GOT3 (cell line): ENCODE results near the gene WNT5A.
"Not testable (repeated sequence)": the region's sequence is repeated elsewhere in the genome, so short reads cannot be mapped to it uniquely, and the experiment has no call there.

ENCODE experiments used
- DNase-seq: peaks from one replicate; lab custom pipeline; 2025; ENCODE audit warnings: mixed read lengths; lab: John Stamatoyannopoulos, UW

The WNT5A gene

DNA sequence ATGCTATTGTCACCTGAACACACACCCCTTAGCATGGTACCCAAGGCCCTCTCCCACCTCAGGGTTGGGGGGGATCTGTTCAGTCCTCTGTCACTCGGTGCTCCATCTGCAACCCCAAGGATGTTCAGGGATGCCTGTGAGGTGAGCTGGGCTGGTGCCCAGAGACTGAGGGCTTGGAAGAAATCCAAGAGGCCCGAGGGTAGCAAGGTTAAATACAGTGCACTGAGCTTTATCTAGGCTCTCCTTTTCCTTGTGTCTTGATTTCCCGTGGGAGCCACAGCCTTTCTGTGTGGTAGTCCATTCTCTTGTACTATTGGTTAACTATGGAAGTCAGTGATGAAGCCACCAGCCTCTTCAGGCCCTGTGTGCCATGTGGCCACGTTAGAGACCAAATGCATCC lies 18.7 kb upstream of the WNT5A start:
- no peak for DNase-seq

DNA sequence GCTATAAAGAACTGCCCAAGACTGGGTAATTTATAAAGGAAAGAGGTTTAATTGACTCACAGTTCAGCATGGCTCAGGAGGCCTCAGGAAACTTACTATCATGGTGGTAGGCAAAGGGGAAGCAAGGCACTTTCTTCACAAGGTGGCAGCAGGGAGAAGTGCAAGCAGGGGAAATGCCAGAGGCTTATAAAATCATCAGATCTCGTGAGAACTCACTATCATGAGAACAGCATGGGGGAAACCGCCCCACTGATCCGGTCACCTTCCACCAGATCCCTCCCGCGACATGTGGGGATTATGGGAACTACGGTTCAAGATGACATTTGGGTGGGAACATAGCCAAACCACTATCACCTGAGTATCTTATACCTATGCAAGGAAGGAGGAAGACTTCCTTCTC lies 18.0 kb upstream of the WNT5A start:
- DNase-seq: not testable (repeated sequence)

- DNase-seq: no peak
Measured at GRCh38 chr3:55501905-55502304, 14.8 kb upstream of the WNT5A start.

- no peak for DNase-seq
Measured at GRCh38 chr3:55500555-55501330, 13.6 kb upstream of the WNT5A start.

- no peak for DNase-seq
Measured at GRCh38 chr3:55498520-55498919, 11.4 kb upstream of the WNT5A start.

DNA sequence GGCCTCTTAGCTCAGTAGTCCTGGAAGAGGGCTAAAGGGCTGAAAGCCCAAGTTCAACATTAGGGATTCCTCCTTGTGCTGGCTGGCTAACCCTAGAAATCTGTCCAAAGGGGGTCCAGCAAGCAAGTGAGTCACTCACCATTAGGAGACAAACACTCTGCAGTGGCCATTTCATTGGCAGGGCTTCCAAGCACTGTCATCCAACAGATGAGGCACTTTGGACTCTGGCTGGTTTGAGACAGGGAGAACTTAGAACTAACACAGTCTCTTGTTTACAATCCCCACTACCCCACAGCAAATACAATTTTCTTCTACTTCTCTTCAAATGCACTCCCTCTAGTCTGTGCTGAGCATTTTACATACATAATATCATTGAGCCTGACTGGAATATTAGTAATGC lies 10.1 kb upstream of the WNT5A start:
- DNase-seq: no peak

DNA sequence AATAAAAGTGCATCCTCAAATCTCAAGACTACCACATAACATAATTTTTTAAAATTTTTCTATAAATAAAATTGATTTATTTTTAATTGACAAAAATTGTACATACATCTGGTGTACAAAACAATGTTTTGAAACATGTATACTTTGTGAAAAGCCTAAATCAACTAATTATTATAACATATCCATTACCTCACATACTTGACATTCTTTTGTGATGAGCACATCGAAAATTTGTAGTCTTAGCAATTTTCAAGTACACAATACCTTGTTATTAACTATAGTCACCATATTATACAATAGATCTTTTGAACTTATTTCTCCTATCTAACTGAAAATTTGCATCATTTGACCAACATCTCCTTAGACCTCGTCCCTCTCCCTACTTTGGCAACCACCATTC lies 7.9 kb upstream of the WNT5A start:
- no peak for DNase-seq

- DNase-seq: no peak
Measured at GRCh38 chr3:55492976-55493375, 5.9 kb upstream of the WNT5A start.

GRCh38 chr3:55491296-55491816 lies 4.2 kb upstream of the WNT5A start:
- no peak for DNase-seq

DNA sequence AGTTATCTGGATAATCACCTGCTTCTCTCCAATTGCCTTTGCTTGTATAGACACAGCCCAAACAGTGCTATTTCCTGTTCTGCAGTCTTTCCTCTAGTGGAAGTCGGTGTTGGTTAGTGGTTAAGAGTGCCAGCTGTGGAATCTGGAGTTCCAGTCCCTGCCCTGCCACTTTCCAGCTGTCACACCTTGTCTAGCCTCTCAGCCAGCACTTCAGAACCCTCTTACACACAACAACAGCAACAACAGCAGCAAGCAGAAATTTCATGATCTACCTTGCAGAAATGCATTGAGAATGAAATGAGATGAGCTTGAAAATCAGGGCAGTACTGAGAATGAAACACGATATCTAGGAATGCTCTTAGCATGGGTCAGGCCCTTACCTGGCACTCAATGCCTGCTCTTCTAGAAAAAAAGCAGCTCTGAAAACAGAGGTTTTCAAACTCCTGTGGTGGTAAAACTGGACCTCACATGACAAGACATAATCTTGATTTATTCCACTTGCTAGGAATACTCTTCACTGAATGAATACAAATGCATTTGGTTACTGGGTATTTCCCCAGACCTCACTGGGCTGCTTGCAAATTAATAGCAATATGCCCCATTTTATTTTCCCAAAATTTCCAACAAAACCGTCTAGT lies 3.3 kb upstream of the WNT5A start:
- no peak for DNase-seq

- DNase-seq: no peak
Measured at GRCh38 chr3:55489798-55490132, 2.7 kb upstream of the WNT5A start.

GRCh38 chr3:55488398-55489055 lies 1.4 kb upstream of the WNT5A start:
- peak; percentile 12 for DNase-seq

GRCh38 chr3:55487381-55488241 lies 505 bp upstream of the WNT5A start:
- DNase-seq: no peak

DNA sequence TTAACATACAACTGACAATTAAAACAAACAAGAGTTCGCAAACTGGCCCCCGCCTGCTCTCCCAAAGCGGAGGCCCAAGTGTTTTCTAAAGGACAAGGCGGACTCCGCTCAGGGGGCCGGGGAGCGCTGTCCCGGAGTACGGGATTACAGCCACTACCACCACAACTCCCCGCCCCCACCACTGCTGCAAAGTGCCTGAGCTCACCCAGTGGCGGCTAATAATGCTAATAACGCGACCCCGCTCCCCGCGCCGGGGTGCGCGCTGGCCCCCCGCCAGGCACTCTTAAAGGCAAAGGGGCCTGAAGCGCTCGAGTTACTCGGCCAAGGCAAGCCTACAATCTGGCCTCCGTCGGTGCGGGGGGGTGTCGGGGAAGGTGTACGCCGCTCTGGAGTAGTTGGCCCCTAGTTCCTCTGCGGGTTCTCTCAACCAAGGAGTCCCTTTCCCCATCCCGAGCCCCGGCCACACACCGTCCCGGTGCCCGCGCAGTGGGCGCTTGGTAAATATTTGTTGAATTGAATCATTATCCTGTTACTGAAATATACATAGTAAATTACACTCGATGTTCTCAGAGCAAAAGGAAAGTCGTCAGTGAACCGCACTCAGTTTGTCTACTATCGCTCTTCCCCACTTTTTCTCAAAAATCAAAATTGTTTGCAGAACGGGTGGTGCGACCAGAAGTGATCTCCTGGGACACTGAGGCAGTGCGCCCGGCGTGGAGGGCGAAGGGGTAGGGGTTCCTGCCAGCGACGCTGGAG lies 827 bp downstream of the WNT5A start:
- no peak for DNase-seq

- DNase-seq: peak; percentile 29
Measured at GRCh38 chr3:55484801-55485791, 2.0 kb downstream of the WNT5A start.

GRCh38 chr3:55484191-55484689 lies 2.9 kb downstream of the WNT5A start:
- DNase-seq: no peak

DNA sequence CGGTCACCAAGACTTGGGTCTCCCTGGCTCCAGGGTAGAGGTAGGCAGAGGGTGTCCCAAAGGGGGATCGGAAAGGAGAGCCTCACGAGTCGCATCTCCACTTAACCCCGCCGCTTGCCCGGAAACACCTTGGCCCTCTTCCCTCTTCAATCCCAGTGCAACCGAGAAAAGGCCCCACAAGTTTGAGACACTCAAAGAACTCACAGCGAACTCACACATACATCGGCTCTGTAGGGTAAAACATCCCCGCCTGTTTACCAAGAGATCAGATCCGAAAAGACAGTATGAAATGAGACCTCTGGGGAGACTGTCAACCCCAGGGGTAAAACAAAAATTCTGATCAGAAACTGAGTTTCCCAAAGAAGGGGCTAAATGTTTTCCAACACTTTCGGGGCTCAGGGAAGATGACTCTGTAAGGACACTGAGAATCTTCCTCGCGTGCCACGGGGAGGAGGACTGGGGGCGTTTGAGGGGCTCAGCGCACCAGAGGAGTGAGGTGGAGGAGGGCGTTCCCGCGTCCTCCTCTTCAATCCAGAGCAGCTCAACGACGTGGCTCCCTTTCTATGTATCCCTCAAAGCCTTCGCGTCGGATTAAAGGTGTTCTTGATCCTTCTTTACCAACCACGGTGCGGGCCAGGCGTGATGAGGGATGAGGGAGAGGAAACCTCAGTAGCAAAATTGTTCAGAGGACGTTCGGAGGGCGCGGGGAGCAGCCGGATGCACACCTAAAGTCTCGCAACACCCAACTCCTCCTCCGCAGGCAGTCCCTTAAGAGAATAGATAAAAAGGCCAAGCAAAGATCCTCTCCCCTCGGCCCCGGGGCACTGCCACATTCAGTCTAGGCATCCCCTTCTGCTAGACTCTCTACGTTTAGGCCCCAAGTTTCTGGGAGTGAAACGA lies 3.7 kb downstream of the WNT5A start:
- no peak for DNase-seq

DNA sequence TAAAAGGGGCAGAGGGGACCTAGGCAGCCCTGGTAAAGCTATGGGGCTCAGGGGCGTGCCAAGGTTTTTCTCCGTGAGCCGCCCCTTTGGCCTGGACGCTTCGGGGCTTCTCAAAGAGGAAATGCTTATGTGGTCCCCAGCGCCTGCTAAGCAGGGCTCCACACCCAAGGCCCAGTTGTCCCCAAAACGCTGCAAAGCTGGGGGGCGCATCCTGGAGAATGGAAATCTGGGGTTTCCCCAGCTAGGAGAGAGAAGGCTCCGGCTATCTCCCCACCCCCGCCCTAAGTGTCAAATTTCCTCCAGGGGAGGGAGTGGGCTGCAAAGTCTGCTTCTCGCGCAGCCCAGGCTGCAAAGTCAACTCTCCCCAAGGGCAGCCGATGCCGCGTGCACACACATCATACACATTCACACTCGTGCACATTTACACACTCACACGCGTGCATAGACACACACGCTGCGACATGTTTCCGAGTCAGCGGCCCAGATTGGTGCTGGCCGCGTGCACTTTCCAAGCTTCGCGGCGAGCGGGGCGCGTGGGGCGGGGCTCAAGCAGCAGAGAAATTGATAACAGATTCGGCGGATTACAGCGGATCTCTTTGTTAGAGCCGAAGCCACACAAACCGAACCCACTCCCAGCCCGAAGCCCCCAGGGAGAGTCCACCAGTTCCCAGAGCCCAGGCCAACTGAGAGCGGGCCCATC lies 4.5 kb downstream of the WNT5A start:
- no peak for DNase-seq
